ENCODE results near the gene NHS. TPM values are rescaled to one million over a fixed set of nuclear protein-coding genes. Genes with fewer than 3 reads are reported as not detected.

The NHS gene
- total RNA-seq, 1 experiment from 2014 or later: 5.7 TPM

GRCh38 chrX:17710871-17711301, 335.9 kb downstream of the NHS start:
- H3K9me3 ChIP-seq (ENCODE audit: control insufficient read depth in 1 of 2, insufficient read depth in 1 of 2, low read depth in 1 of 2, low read length in 2 of 2): no peaks in the 10 kb centered on the region
- no peaks in the 10 kb centered on the region for H3K9me2 ChIP-seq (ENCODE audit: insufficient read depth)
- no peaks in the 10 kb centered on the region for H3K36me3 ChIP-seq (ENCODE audit: control insufficient read depth in 1 of 2, insufficient read depth in 2 of 2, low read length in 2 of 2)
- ATAC-seq: no peak
- intact Hi-C loops (cut with micrococcal nuclease): no loop called here
- no peaks in the 10 kb centered on the region for H4K20me1 ChIP-seq (ENCODE audit: insufficient read depth)
- ChIA-PET RAD21 (ENCODE audit: low non-redundant PET in 1 of 2, low total read pairs in 2 of 2, uncharacterized antibody in 2 of 2, unreplicated experiment in 2 of 2) (no interaction called here), POLR2A (no interaction called here), CTCF (no interaction called here)
- no peak for DNase-seq (ENCODE audit: low read depth, low spot score)
- no TSS peak for BruUV-seq (replicated peaks)
- H3K9ac ChIP-seq (ENCODE audit: low read length): no peak overlapping the region
- no peaks in the 10 kb centered on the region for H3K79me2 ChIP-seq (ENCODE audit: insufficient read depth, low read length)
- H3K4me1 ChIP-seq (ENCODE audit: control insufficient read depth in 1 of 2, insufficient read depth in 2 of 2, low read length in 2 of 2): no peaks in the 10 kb centered on the region
- H3K27me3 ChIP-seq (ENCODE audit: insufficient read depth, low read length): no peaks in the 10 kb centered on the region
- H3K4me3 ChIP-seq (replicated peaks in 1 of 2; ENCODE audit: low read depth in 1 of 2, low read length in 2 of 2): no peak overlapping the region
- H3K4me2 ChIP-seq (ENCODE audit: low read length): no peak overlapping the region
- no peak overlapping the region for H2AFZ ChIP-seq (ENCODE audit: low read depth, low read length, poor library complexity, severe bottlenecking)
- H3K27ac ChIP-seq (ENCODE audit: low read depth, low read length): no peak overlapping the region
- TF ChIP-seq CBX3 (IDR thresholded peaks at IDR 0.05; ENCODE audit: low read depth) (no peak), EZH2phosphoT487 (IDR thresholded peaks at IDR 0.05; ENCODE audit: borderline replicate concordance) (no peak), POLR2A (IDR thresholded peaks at IDR 0.05; ENCODE audit: borderline replicate concordance, extremely low read depth, insufficient read depth, insufficient read length) (no peak), CEBPB (IDR thresholded peaks at IDR 0.05; ENCODE audit: low read depth) (no peak), EZH2 (IDR thresholded peaks at IDR 0.05) (no peak), ELF1 (IDR thresholded peaks at IDR 0.05; ENCODE audit: borderline replicate concordance, low read depth) (no peak), ZFX (IDR thresholded peaks at IDR 0.05) (no peak), SRF (IDR thresholded peaks at IDR 0.05; ENCODE audit: low read depth) (no peak), SP1 (IDR thresholded peaks at IDR 0.05; ENCODE audit: low read depth) (no peak), RAD21 (IDR thresholded peaks at IDR 0.05; ENCODE audit: low read depth) (no peak), FOSL1 (IDR thresholded peaks at IDR 0.05; ENCODE audit: low read depth) (no peak), JUND (IDR thresholded peaks at IDR 0.05) (no peak), EGR1 (IDR thresholded peaks at IDR 0.05; ENCODE audit: low read depth) (no peak), TCF7L2 (IDR thresholded peaks at IDR 0.05; ENCODE audit: borderline replicate concordance, extremely low read depth, insufficient read depth, insufficient read length) (no peak), SIN3A (IDR thresholded peaks at IDR 0.05; ENCODE audit: low read depth) (no peak), REST (IDR thresholded peaks at IDR 0.05; ENCODE audit: low read depth) (no peak)
- TF ChIP-seq, protein P1, sequence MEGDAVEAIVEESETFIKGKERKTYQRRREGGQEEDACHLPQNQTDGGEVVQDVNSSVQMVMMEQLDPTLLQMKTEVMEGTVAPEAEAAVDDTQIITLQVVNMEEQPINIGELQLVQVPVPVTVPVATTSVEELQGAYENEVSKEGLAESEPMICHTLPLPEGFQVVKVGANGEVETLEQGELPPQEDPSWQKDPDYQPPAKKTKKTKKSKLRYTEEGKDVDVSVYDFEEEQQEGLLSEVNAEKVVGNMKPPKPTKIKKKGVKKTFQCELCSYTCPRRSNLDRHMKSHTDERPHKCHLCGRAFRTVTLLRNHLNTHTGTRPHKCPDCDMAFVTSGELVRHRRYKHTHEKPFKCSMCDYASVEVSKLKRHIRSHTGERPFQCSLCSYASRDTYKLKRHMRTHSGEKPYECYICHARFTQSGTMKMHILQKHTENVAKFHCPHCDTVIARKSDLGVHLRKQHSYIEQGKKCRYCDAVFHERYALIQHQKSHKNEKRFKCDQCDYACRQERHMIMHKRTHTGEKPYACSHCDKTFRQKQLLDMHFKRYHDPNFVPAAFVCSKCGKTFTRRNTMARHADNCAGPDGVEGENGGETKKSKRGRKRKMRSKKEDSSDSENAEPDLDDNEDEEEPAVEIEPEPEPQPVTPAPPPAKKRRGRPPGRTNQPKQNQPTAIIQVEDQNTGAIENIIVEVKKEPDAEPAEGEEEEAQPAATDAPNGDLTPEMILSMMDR (IDR thresholded peaks at IDR 0.05 in 2 of 3, conservative IDR thresholded peaks at IDR 0.05 in 1 of 3; ENCODE audit: borderline replicate concordance in 1 of 3, insufficient read depth in 1 of 3, low read depth in 2 of 3, low read length in 2 of 3): no peak
- TF ChIP-seq, protein P2, sequence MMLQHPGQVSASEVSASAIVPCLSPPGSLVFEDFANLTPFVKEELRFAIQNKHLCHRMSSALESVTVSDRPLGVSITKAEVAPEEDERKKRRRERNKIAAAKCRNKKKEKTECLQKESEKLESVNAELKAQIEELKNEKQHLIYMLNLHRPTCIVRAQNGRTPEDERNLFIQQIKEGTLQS (IDR thresholded peaks at IDR 0.05): no peak
